HG02763 (cell line): ENCODE results near the gene SPDYE3.

Source experiments
- ATAC-seq: cut with Tn5 transposase; IDR thresholded peaks from one replicate; pipeline ENCODE4 v1.9.1; 2021; ENCODE audit warnings: mild to moderate bottlenecking, moderate library complexity; ENCODE audit not compliant: unreplicated experiment

Gene SPDYE3

DNA sequence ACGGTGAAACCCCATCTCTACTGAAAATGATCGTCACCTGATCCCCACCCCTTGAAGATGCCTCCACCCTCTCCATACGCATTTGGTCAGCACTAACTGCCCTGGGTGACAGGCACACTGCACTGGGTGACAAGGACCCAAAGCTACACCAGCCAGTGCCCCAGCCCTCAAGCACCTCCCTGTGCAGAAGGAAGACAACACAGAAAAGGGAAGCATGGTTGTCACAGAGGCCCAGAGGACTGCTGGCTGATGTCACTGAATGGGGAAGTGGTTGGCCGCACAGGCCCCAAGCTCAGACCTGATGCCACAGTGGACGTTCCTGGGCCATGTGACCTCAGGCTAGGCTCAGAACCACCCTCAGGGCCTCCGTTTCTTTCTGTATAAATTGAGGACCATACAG is 61.6 kb downstream of the SPDYE3 start:
- peak; percentile 52 for ATAC-seq

DNA sequence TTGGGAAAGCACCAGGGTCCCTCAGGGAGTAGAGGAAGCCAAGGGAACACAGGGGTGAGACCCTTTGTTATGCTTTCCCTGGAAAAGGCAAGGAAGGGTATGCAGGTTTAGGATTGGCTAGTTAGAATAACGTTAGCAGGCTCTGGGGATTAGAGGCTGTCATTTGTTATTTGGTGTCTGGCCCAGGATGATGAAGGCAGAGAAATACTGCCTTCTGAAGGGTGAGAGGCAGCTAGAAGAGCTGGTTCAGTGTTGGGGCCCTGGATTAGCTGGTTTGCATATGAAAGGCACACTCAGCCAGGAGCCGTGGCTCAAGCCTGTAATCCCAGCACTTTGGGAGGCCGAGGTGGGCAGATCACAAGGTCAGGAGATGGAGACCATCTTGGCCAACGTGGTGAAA is 62.8 kb downstream of the SPDYE3 start:
- no peak for ATAC-seq

DNA sequence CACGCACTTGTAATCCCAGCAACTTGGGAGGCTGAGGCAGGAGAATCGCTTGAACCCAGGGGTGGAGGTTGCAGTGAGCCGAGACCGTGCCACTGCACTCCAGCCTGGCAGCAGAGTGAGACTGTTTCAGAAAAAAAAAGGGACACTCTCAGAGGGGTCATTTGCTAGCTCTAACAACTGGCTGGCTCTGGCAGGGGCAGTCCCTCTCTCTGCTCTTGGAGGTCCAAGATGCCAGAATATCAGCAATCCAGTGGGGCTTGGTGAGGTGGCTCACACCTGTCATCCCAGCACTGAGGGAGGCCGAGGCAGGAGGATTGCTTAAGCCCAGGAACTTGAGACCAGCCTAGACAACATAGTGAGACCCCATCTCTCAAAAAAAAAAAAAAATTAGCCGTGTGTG is 63.2 kb downstream of the SPDYE3 start:
- no peak for ATAC-seq

DNA sequence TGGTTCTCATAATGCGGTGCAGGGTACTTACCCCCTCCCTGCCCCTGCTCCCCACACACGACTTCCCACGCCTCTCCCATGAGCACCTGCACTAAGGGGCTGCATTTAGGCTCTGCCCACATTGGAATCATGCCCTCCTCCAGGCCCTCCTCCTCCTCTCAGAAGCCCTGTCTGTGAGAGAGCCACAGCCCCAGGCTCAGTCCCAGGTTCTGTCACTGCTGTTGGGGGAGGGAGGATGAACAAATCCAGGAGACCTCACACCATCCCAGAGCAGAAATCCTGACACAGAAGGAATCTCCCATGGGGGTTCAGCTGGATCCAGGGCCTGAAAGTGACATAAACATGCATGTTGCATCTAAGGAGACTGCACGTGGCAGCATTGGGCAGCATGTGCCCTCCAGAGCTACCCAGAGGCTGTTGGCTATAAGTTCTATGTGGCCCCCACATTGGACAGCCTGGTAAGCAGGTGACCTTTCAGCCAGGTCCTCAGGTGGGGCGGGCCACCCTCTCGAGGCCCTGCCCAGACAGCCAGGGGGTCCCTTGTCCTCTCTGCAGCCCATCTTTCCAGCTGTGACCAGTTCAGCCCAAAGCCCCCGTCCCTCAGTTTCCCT is 64.2 kb downstream of the SPDYE3 start:
- ATAC-seq, result no peak
